NCI-H1417 (cell line): ENCODE data around the gene CCL3.
A peak's percentile ranks its signal among the peaks of the same experiment; 100 is the strongest.
"Not testable (repeated sequence)": the region's sequence is repeated elsewhere in the genome, so short reads cannot be mapped to it uniquely, and the experiment has no call there.

Source experiments
- DNase-seq, 3 experiments: peaks; one replicate each; lab custom pipeline; 2025; lab: John Stamatoyannopoulos, UW

Gene CCL3

GRCh38 chr17:36086791-36087190, 3.2 kb downstream of the CCL3 start:
- DNase-seq: no peak

GRCh38 chr17:36085765-36086164, 4.2 kb downstream of the CCL3 start:
- no peak for DNase-seq

GRCh38 chr17:36083691-36084090, 6.3 kb downstream of the CCL3 start:
- not testable (repeated sequence) for DNase-seq

- DNase-seq: not testable (repeated sequence)
Measured at GRCh38 chr17:36082482-36083120, 7.3 kb downstream of the CCL3 start.

- not testable (repeated sequence) for DNase-seq
Measured at GRCh38 chr17:36081681-36082471, 8.1 kb downstream of the CCL3 start.

- DNase-seq: no peak
Measured at GRCh38 chr17:36074365-36074764, 15.6 kb downstream of the CCL3 start.

GRCh38 chr17:36072431-36073121, 17.4 kb downstream of the CCL3 start:
- DNase-seq: peak in 2 of 3 experiments; percentile 31 to 40

- DNase-seq: no peak
Measured at GRCh38 chr17:36071751-36072150, 18.2 kb downstream of the CCL3 start.

GRCh38 chr17:36070427-36070826, 19.5 kb downstream of the CCL3 start:
- DNase-seq: no peak

- no peak for DNase-seq
Measured at GRCh38 chr17:36069136-36069535, 20.8 kb downstream of the CCL3 start.

GRCh38 chr17:36068524-36068923, 21.4 kb downstream of the CCL3 start:
- DNase-seq: no peak

- no peak for DNase-seq
Measured at GRCh38 chr17:36066365-36066985, 23.5 kb downstream of the CCL3 start.

- DNase-seq: no peak
Measured at GRCh38 chr17:36063786-36064541, 26.0 kb downstream of the CCL3 start, which contains the start of gene CCL18. Gene CCL18 (plus strand): TSS chr17:36064272. CDS start chr17:36064343, 71 bp downstream.

- DNase-seq: no peak
Measured at GRCh38 chr17:36060816-36061215, 29.1 kb downstream of the CCL3 start.

- DNase-seq: no peak
Measured at GRCh38 chr17:36059406-36059805, 30.5 kb downstream of the CCL3 start.

GRCh38 chr17:36057911-36058310, 32.0 kb downstream of the CCL3 start:
- no peak for DNase-seq

- no peak for DNase-seq
Measured at GRCh38 chr17:36055921-36056520, 33.9 kb downstream of the CCL3 start.

- DNase-seq: no peak
Measured at GRCh38 chr17:36055171-36055570, 34.8 kb downstream of the CCL3 start.

GRCh38 chr17:36049643-36050042, 40.3 kb downstream of the CCL3 start:
- DNase-seq: no peak

- no peak for DNase-seq
Measured at GRCh38 chr17:36048066-36048465, 41.9 kb downstream of the CCL3 start.
